Stomach (tissue), 9 donors: Measurements from ENCODE around the gene TBRG1. TPM values are rescaled to one million over a fixed set of nuclear protein-coding genes. Genes with fewer than 3 reads are reported as not detected.

Experiments used
- DNase-seq, 2 donors: peaks; one replicate each; pipeline versions ENCODE4 v3.0.0 to v3.0.0-alpha.2; 2013 to 2019
- H3K27ac ChIP-seq, 5 donors: fragments of 200-600 bp in 4 of 5; sonication (generic) in 4 of 5; one replicate each; pipeline ENCODE4 v1.5.1; 2013 to 2019; ENCODE audit warnings: mild to moderate bottlenecking in 1 of 5, moderate library complexity in 1 of 5
- H3K27me3 ChIP-seq, 3 donors: fragments of 200-600 bp; sonication (generic); one replicate each; pipeline ENCODE4 v1.5.1; 2017 to 2019; ENCODE audit warnings: mixed run types in 1 of 3
- H3K36me3 ChIP-seq, 4 donors: fragments of 200-600 bp; sonication (generic); 1 replicate in 3 of 4; 2 replicates in 1 of 4; pipeline ENCODE4 v1.5.1; 2016 to 2019
- H3K4me1 ChIP-seq, 4 donors: fragments of 200-600 bp; sonication (generic); one replicate each; pipeline ENCODE4 v1.5.1; 2016 to 2019
- H3K4me3 ChIP-seq, 4 donors: fragments of 200-600 bp; sonication (generic) in 3 of 4; one replicate each; pipeline ENCODE4 v1.5.1; 2016 to 2019; ENCODE audit warnings: mild to moderate bottlenecking in 1 of 4
- H3K9me3 ChIP-seq, 4 donors: fragments of 200-600 bp; sonication (generic); one replicate each; pipeline ENCODE4 v1.5.1; 2016 to 2019
- EP300 ChIP-seq: sonication (generic); formaldehyde crosslinking; IDR thresholded peaks from one replicate; pipeline ENCODE4 v1.6.1; 2017; ENCODE audit warnings: antibody characterized with exemption
- POLR2A ChIP-seq, 4 donors: fragments of 450-650 bp; IDR thresholded peaks; one replicate each; pipeline ENCODE4 v1.6.1; 2016; ENCODE audit warnings: antibody characterized with exemption in 4 of 4, control low read depth in 2 of 4, mild to moderate bottlenecking in 1 of 4, moderate library complexity in 1 of 4
- POLR2AphosphoS5 ChIP-seq, 3 donors: sonication (generic); formaldehyde crosslinking; IDR thresholded peaks; one replicate each; pipeline ENCODE4 v1.6.1; 2016; ENCODE audit warnings: antibody characterized with exemption in 3 of 3
- WGBS, 5 donors: extraction: QIAGEN DNeasy Blood & Tissue Kit in 3 of 5; methylation state at CpG; one replicate each; pipeline versions ENCODE4 v1.1.5 to v1.1.7; 2013 to 2018; 5-methylcytosine and 5-hydroxymethylcytosine counted together
- intact Hi-C: fragments of 100-400 bp; cut with DNase I; formaldehyde crosslinking; loops from one replicate; pipeline ENCODE4 v1.15.1; 2023; ENCODE audit warnings: low total_unique reads
- polyA plus RNA-seq, 3 donors: library from polyadenylated mRNA; stranded (reverse); fragments of 200-250 nt; gene quantifications; one replicate each; pipeline ENCODE4 v1.2.3, GENCODE V29; 2013
- total RNA-seq, 5 donors: library from RNA; depleted of rRNA; stranded (reverse); fragments of >200 nt; gene quantifications; one replicate each; pipeline versions ENCODE4 v1.1.0 to v1.2.3, GENCODE V29; 2014 to 2016
- TF ChIP-seq, protein P1 (sequence below), 7 experiments: fragments of 450-650 bp in 4 of 7; fragments of 200-600 bp in 3 of 7; sonication (generic) in 3 of 7; IDR thresholded peaks; one replicate each; pipeline ENCODE4 v1.5.1; 2016 to 2019; ENCODE audit warnings: antibody characterized with exemption in 7 of 7, control low read depth in 2 of 7, mild to moderate bottlenecking in 1 of 7
- donor health status: healthy with polysubstance abuse.
- donor health status: Bipolar disorder and iron deficiency.
- donor health status: healthy.

TBRG1 gene
- total and polyA plus RNA-seq, 8 donors: 16.9 to 130 (median 31.6) TPM

DNA sequence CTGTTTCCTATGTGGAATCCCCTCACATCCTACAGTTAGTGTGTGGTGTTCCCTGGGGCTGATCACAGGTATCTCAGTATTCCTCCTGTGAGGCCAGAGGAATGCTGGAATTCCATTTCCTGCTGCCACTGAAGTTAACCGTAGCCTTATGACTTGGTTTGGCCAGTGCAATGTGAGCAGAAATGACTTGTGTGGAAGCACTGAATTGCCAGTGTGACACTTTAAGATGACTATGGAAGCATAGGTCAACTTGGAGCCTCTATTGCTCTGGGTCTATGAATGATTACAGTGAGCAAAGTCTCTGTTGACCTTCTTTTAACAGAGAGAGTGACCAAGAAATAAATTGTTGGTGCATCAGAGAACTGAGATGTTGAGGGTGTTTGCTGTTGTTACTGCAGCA is 16.5 kb downstream of the TBRG1 start:
- Histone ChIP-seq H3K36me3 (peaks cover 31 to 65% (median 58%) of the 10 kb centered on the region in 4 donors), H3K27ac (no peak overlapping the region), H3K9me3 (no peaks in the 10 kb centered on the region), H3K4me3 (no peak overlapping the region), H3K27me3 (no peaks in the 10 kb centered on the region), H3K4me1 (no peaks in the 10 kb centered on the region)
- intact Hi-C loops: no loop called here
- 79 to 88% (median 83%) methylated on average over 1 of the region's 1 CpG for WGBS, 5 donors
- TF ChIP-seq, protein P1, sequence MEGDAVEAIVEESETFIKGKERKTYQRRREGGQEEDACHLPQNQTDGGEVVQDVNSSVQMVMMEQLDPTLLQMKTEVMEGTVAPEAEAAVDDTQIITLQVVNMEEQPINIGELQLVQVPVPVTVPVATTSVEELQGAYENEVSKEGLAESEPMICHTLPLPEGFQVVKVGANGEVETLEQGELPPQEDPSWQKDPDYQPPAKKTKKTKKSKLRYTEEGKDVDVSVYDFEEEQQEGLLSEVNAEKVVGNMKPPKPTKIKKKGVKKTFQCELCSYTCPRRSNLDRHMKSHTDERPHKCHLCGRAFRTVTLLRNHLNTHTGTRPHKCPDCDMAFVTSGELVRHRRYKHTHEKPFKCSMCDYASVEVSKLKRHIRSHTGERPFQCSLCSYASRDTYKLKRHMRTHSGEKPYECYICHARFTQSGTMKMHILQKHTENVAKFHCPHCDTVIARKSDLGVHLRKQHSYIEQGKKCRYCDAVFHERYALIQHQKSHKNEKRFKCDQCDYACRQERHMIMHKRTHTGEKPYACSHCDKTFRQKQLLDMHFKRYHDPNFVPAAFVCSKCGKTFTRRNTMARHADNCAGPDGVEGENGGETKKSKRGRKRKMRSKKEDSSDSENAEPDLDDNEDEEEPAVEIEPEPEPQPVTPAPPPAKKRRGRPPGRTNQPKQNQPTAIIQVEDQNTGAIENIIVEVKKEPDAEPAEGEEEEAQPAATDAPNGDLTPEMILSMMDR (IDR thresholded peaks at IDR 0.05): no peak
- no peak for TF ChIP-seq POLR2A (IDR thresholded peaks at IDR 0.05)
- TF ChIP-seq POLR2AphosphoS5 (IDR thresholded peaks at IDR 0.05): no peak
- TF ChIP-seq EP300: no peak
- no peak for DNase-seq

DNA sequence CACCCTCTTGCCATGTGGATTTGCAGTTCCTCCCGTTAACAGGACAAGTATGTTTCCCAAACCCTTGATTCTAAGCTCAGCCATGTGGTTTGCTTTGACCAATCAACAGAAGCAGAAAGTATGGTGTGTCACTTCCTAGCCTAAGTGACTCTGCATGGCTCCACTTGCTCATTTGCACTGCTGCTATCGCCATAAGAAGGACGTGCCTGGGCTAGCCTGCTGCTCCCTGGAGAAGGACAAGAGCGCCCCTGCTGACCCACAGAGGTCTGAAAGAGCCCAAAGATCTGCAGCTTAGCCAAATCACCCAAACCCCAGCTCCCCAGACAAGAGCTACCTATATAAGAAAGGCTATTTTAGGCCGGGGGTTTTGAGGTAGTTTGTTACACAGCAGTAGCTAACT is 18.0 kb downstream of the TBRG1 start:
- Histone ChIP-seq H3K36me3 (peaks cover 22 to 52% (median 44%) of the 10 kb centered on the region in 4 donors), H3K27ac (no peak overlapping the region), H3K4me3 (no peak overlapping the region), H3K9me3 (no peaks in the 10 kb centered on the region), H3K27me3 (no peaks in the 10 kb centered on the region), H3K4me1 (peaks cover 0 to 8% (median 6%) of the 10 kb centered on the region in 4 donors)
- no peak for TF ChIP-seq EP300
- no peak for TF ChIP-seq POLR2A (IDR thresholded peaks at IDR 0.05)
- TF ChIP-seq, protein P1 (IDR thresholded peaks at IDR 0.05): no peak
- TF ChIP-seq POLR2AphosphoS5 (IDR thresholded peaks at IDR 0.05): no peak
- intact Hi-C loops: no loop called here
- DNase-seq: no peak
- WGBS, 5 donors: 85 to 93% (median 92%) methylated on average over 5 of the region's 5 CpGs

DNA sequence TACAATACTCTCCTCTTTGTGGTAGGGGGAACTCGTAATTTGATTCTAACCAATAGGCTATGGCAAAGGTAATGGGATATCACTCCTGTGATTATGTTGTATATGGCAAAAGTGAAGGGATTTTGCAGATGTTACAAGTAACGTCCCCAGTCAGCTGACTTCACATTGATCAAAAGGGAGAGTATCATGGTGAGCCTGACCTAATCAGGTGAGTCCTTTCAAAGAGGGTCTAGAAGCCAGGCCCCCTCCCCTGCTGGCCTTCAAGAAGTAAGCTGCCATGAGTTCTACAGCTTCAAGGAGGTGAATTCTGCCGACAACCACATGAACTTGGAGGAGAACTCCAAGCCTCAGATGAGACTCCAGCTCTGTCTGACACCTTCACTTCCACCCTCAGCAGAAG is 20.0 kb downstream of the TBRG1 start:
- DNase-seq: no peak
- Histone ChIP-seq H3K4me1 (peaks cover 0 to 8% (median 6%) of the 10 kb centered on the region in 4 donors), H3K4me3 (no peak overlapping the region), H3K36me3 (peaks cover 5 to 40% (median 27%) of the 10 kb centered on the region in 4 donors), H3K9me3 (no peaks in the 10 kb centered on the region), H3K27ac (no peak overlapping the region), H3K27me3 (no peaks in the 10 kb centered on the region)
- intact Hi-C loops: no loop called here
- 88 to 95% (median 94%) methylated on average over 3 of the region's 3 CpGs for WGBS, 5 donors
- TF ChIP-seq POLR2AphosphoS5 (IDR thresholded peaks at IDR 0.05) (no peak), POLR2A (IDR thresholded peaks at IDR 0.05) (no peak), EP300 (no peak)
- TF ChIP-seq, protein P1 (IDR thresholded peaks at IDR 0.05): no peak

DNA sequence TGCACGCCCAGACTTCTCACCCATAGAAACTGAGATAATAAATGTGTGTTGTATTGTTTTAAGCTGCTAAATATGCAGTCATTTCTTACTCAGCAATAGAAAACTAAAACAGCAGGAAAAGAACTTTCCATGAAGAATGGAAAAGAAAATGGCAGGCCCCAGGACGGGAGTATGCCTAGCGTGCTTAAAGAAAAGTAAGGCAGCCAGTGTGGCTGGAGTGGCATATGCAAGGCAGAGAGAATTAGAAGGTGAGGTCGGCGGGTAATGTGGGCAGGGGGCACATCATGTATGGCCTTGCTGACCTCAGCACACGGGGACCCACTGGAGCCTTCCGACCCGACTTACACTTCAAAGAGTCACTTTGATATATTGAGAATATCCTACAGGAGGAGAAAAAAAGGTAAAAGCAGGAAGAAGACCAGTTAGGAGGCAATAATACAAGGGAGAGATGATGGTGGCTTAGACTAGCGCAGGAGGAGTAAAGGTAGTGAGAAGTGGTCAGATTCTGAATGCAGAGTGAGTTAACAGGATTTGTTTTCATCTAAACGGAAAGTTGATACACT is 20.5 kb downstream of the TBRG1 start:
- peaks cover 0 to 8% (median 6%) of the 10 kb centered on the region in 4 donors for H3K4me1 ChIP-seq
- no peaks in the 10 kb centered on the region for H3K9me3 ChIP-seq
- WGBS, 5 donors: 74 to 91% (median 88%) methylated on average over 10 of the region's 10 CpGs
- H3K4me3 ChIP-seq: no peak overlapping the region
- peaks cover 0 to 38% (median 22%) of the 10 kb centered on the region in 4 donors for H3K36me3 ChIP-seq
- intact Hi-C loops: no loop called here
- no peak for DNase-seq
- H3K27ac ChIP-seq: no peak overlapping the region
- no peaks in the 10 kb centered on the region for H3K27me3 ChIP-seq
- no peak for TF ChIP-seq POLR2AphosphoS5 (IDR thresholded peaks at IDR 0.05)
- TF ChIP-seq, protein P1 (IDR thresholded peaks at IDR 0.05): no peak
- no peak for TF ChIP-seq EP300
- no peak for TF ChIP-seq POLR2A (IDR thresholded peaks at IDR 0.05)
